ENCODE results near the gene TMEM40.
"Not testable (repeated sequence)": the region's sequence is repeated elsewhere in the genome, so short reads cannot be mapped to it uniquely, and the experiment has no call there.

DNA sequence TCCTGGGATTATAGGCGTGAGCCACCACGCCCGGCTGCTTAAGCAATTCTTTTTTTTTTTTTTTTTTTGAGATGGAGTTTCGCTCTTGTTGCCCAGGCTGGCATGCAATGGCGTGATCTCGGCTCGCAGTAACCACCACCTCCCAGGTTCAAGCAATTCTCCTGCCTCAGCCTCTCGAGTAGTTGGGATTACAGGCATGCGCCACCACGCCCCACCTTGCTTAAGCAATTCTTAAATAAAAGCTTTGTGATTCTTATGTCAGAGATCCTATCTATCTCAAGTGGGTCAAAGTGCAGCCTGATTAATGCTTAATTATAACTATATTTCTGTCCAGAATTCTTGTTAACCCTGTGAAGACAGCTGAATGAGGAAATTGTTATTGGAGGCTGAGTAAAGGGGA is 57.5 kb downstream of the TMEM40 start:
- not testable (repeated sequence) for TF ChIP-seq EZH2 (IDR thresholded peaks at IDR 0.05; ENCODE audit: borderline replicate concordance, insufficient read depth, low read depth, low read length, poor library complexity, severe bottlenecking)
- TF ChIP-seq, protein P1, sequence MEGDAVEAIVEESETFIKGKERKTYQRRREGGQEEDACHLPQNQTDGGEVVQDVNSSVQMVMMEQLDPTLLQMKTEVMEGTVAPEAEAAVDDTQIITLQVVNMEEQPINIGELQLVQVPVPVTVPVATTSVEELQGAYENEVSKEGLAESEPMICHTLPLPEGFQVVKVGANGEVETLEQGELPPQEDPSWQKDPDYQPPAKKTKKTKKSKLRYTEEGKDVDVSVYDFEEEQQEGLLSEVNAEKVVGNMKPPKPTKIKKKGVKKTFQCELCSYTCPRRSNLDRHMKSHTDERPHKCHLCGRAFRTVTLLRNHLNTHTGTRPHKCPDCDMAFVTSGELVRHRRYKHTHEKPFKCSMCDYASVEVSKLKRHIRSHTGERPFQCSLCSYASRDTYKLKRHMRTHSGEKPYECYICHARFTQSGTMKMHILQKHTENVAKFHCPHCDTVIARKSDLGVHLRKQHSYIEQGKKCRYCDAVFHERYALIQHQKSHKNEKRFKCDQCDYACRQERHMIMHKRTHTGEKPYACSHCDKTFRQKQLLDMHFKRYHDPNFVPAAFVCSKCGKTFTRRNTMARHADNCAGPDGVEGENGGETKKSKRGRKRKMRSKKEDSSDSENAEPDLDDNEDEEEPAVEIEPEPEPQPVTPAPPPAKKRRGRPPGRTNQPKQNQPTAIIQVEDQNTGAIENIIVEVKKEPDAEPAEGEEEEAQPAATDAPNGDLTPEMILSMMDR (IDR thresholded peaks at IDR 0.05) = not testable (repeated sequence)

All from B cell (primary cell).